Transverse colon (tissue), 4 donors: ENCODE measurements around the gene IL3RA.

Experiments
- POLR2A ChIP-seq: fragments of 450-650 bp; IDR thresholded peaks from one replicate; pipeline ENCODE4 v1.6.1; 2016; ENCODE audit warnings: antibody characterized with exemption, mild to moderate bottlenecking, moderate library complexity
- POLR2AphosphoS5 ChIP-seq, 3 donors: sonication (generic); formaldehyde crosslinking; IDR thresholded peaks; one replicate each; pipeline ENCODE4 v1.6.1; 2016; ENCODE audit warnings: antibody characterized with exemption in 3 of 3
- TF ChIP-seq, protein P1 (sequence below), 5 experiments: fragments of 200-600 bp in 3 of 5; fragments of 450-650 bp in 2 of 5; sonication (generic) in 3 of 5; IDR thresholded peaks; 1 replicate in 2 of 5; 2 replicates in 3 of 5; pipeline ENCODE4 v1.5.1; 2016 to 2017; ENCODE audit warnings: antibody characterized with exemption in 5 of 5, inconsistent platforms in 3 of 5, mild to moderate bottlenecking in 2 of 5, moderate library complexity in 1 of 5

DNA sequence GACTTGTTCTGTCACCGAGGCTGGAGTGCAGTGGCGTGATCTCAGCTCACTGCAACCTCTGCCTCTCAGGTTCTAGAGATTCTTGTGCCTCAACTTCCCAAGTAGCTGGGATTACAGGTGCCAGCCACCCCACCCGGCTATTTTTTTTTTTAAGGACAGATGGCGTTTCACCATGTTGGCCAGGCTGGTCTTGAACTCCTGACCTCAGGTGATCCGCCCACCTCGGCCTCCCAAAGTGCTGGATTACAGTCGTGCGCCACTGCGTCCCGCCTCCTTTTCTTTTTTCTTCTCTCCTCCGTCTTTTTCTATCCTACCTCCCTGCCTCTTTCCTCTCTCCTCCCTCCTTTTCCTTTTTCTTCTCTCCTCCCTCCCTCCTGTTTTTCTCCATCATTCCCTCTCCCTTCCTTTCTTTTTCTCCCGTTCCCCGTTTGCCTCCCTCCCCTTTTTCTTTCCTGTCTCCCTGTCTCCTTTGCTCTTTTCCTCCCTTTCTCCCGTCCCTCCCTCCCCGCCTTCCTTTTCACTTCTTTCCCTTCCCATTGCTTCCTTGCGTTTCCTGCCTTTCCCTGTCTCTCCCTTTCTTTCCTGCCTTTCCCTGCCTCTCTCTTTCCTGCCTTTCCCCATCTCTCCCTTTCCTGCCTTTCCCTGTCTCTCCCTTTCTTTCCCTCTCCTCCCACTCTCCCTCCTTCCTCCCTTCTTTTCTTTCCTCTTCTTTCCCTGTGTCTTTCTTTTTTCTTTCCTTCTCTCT lies 57.5 kb downstream of the IL3RA start:
- TF ChIP-seq, protein P1, sequence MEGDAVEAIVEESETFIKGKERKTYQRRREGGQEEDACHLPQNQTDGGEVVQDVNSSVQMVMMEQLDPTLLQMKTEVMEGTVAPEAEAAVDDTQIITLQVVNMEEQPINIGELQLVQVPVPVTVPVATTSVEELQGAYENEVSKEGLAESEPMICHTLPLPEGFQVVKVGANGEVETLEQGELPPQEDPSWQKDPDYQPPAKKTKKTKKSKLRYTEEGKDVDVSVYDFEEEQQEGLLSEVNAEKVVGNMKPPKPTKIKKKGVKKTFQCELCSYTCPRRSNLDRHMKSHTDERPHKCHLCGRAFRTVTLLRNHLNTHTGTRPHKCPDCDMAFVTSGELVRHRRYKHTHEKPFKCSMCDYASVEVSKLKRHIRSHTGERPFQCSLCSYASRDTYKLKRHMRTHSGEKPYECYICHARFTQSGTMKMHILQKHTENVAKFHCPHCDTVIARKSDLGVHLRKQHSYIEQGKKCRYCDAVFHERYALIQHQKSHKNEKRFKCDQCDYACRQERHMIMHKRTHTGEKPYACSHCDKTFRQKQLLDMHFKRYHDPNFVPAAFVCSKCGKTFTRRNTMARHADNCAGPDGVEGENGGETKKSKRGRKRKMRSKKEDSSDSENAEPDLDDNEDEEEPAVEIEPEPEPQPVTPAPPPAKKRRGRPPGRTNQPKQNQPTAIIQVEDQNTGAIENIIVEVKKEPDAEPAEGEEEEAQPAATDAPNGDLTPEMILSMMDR (IDR thresholded peaks at IDR 0.05) = no peak
- TF ChIP-seq POLR2A (no peak), POLR2AphosphoS5 (IDR thresholded peaks at IDR 0.05) (no peak)
